Lung microvascular endothelial cell (primary cell): ENCODE data around the gene CAD. TPM values are rescaled to one million over a fixed set of nuclear protein-coding genes. Genes with fewer than 3 reads are reported as not detected.
"Not testable (repeated sequence)": the region's sequence is repeated elsewhere in the genome, so short reads cannot be mapped to it uniquely, and the experiment has no call there.

Experiments
- DNase-seq, 2 donors: peaks; one replicate each; pipeline versions ENCODE4 v3.0.0 to v3.0.0-alpha.2; 2010; ENCODE audit warnings: low read depth in 2 of 2
- total RNA-seq: library from RNA; depleted of rRNA; stranded (reverse); fragments of >200 nt; gene quantifications from 2 replicates; pipeline ENCODE4 v1.2.1, GENCODE V29; 2014

Gene CAD
- 24.0 and 29.6 TPM in 2 replicates for total RNA-seq

DNA sequence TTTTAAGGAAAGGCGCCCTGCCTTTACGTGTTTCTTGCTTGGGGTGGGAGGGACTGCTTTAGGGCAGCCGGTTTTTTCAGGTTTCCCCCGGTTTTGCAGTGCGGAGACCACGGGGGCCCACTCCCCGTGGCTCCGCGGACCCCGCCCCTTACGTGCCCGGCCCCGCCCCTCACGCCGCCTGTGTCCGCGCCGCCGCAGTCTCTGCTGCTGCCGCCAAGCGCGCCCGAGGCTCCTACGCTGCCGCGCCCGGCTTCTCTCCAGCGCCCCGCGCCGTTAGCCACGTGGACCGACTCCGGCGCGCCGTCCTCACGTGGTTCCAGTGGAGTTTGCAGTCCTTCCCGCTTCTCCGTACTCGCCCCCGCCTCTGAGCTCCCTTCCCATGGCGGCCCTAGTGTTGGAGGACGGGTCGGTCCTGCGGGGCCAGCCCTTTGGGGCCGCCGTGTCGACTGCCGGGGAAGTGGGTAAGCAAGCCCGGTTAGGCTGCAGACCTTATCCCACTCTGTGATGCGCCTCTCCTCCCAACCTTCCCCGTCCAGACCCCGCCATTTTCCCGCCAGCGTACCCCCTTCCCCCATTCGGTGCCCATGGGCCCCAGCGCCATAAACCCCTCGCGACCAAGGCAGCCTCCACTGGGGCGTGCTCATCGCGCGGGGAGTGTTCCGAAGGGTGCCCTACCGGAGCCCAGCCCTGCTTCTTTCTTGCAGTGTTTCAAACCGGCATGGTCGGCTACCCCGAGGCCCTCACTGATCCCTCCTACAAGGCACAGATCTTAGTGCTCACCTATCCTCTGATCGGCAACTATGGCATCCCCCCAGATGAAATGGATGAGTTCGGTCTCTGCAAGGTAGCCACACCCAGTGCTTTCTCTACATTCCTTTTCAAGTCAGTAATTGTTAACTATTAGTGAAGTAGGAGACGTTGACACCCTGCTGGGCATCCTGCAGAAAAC lies at the start of gene CAD:
TSS of gene CAD (plus strand) at position 197 of the 949 bp plus-strand sequence. CDS start at position 380, 183 bp downstream.
- DNase-seq, result peak; percentile 91

DNA sequence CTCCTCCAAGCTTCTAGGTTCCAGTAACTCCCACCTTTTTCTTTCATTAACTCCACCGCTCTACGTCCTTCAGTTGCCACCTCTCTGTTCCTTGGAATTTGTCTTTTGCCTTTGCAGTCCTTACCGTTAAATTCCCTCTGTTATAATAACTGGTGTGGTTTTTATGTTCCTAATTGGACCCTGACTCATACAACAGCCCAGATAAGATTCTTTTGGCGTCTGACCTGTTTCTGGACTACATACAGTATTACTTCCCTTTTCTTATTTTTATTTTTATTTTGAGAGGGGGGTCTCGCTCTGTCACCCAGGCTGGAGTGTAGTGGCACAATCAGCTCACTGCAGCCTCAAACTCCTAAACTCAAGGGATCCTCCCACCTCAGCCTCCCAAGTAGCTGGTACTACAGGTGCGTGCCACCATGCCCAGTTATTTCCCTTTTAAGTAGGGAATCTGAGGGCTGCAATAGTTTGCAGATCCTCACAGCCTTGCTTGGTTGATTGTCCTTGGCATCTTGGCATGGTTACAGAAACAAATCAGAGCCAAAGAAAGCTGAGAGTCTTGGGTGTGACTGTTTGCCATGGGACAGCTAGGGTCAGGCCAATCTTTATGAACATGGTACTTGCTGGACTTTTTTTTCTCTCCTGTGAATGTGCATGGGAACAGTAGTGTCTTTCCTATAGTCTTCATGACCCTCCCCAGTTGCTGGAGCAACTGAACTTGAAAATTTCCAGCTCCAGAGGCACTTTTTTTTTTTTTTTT lies 46.4 kb upstream of the CAD start:
- DNase-seq, result no peak

DNA sequence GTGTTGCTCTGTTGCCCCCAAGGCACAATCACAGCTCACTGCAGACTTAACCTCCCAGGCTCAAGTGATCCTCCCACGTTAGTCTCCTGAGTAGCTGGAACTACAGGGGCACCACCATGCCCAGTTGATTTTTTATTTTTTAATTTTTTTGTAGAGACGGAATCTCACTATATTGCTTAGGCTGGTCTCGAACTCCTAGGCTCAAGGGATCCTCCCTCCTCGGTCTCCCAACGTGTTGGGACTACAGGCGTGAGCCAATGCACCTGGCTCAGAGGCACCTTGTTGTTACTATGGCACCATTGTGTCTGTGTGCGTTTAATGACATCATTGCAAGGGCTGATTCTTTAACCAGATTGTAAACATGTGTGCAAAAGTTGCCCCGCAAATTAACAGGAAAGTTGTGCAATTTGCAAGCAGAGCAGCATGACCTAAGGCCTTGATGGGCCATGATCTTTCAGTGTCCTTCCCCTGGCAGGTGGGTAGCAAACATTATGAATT lies 45.8 kb upstream of the CAD start:
- peak in 1 of 2 donors; percentile 35 for DNase-seq

DNA sequence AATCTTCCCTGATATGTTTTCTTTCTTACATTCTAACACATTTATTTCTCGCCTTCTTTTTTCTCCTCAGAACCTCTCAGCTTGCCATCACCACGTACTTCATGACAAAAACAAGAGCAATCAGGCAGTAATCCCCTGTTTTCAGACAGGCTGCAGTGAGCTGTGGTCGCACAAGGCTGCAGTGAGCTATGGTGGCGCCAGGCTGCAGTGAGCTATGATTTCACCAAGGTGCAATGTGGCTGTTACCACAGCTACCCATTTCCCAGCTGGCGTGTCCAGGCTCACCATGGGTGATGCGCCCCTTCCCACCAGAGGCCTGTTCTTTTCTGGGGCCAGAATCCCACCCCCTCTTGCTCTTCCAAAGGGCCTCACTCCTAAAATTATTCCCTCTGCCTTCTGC lies 42.5 kb upstream of the CAD start:
- DNase-seq, result no peak

DNA sequence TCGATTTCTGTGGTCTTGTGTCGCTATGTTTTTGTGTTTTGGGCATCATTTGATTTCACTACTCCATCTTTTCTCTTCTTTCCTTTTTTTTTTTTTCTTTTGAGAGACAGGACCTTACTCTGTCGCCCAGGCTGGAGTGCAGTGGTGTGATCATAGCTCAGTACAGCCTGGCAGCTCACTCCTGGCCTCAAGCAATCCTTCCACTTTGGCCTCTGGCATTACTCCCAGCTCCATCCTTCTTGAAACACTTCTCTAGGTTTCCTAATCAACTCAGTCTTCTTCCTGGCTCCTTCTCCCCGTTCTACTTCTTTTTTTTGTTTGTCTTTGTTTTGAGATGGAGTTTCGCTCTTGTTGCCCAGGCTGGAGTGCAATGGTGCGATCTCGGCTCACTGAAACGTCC lies 41.8 kb upstream of the CAD start:
- DNase-seq, result no peak

DNA sequence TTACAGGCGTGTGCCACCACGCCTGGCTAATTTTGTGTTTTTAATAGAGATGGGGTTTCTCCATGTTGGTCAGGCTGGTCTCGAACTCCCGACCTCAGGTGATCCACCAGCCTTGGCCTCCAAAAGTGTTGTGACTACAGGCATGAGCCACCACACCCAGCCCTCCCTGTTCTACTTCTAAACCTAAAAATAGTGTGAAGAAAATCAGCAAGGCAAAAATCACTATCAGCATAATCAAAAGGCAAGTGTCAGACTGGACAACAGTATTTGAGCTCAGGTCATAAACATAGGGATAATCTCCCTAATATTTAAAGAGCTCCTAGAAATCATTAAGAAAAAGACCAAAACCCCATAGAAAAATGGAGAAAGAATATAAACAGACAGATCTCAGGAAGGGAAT lies 41.4 kb upstream of the CAD start:
- not testable (repeated sequence) for DNase-seq

DNA sequence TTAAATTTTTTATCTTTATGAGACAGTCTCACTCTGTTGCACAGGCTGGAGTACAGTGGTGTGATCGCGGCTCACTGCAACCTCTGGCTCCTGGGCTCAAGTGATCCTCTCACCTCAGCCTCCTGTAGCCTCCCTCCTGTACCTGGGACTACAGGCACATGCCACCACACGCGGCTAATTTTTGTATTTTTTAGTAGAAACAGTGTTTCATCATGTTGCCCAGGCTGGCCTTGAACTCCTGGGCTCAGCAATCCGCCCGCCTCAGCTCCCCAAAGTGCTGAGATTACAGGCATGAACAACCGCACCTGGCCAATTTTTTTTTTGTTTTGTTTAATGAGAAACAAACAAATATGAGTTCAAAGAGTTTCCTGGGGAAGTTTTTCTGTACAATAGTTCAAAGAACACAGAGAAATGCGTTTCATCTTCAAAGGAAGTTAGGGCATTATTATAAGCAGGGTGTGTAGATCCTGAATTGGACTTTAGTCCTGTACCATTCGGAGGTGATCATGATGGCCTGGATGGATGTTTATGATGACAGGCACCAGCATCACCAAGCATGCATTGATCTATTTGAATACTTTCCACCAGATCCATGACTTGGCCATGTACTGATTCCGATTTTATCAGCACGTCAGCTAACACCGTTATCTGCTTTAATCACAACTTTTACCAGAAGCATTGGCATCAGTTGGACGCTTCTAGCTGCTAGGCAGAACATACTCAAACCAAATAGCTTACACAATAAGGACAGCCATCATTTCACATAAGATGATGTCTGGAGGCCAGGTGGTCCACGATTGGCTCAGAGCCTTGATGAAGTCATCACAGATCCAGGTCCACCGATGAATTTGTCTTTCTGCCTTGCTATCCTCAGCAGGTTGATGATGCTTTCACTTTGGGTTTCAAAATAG lies 39.5 kb upstream of the CAD start:
- no peak for DNase-seq

DNA sequence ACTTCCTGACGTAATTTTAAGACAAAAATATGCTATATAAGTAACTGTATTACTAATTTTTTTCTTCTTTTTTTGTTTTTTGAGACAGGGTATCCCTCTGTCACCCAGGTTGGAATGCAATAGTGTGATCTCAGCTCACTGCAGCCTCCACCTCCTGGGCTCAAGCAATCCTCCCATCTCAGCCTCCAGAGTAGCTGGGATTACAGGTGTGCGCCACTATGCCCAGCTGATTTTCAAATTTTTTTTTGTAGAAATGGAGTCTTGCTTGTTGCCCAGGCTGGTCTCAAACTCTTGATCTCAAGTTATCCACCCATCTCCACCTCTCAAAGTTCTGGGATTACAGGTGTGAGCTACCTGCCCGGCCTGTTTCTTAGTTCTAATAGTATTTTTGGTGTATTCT lies 38.7 kb upstream of the CAD start:
- DNase-seq, result no peak

DNA sequence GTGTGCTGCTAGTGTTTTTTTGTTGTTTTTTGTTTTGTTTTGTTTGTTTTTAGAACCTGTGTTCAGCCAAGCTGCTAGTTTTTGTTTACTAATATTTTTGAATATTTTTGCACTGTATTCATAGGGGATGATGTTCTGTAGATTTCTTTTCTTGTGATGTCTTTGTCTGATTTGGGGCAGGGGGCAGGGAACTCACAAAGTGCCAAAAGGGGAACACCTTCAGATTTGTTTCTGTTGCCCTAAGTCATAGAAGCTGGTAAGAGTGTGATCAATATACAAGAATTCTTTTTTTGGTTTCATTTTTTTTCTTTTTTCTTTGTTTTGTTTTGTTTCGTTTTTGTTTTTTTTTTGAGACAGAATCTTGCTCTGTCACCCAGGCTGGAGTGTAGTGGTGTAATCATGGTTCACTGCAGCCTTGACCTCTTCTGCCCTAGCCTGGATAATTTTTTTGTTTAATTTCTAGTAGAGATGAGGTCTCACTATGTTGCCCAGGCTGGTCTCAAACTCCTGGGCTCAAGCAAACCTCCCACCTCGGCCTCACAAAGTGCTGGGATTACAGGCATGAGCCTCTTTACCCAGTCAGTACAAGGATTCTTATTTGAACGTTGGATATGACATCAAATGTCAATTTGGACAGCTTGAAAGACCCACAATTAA lies 37.7 kb upstream of the CAD start:
- peak in 1 of 2 donors; percentile 27 for DNase-seq

DNA sequence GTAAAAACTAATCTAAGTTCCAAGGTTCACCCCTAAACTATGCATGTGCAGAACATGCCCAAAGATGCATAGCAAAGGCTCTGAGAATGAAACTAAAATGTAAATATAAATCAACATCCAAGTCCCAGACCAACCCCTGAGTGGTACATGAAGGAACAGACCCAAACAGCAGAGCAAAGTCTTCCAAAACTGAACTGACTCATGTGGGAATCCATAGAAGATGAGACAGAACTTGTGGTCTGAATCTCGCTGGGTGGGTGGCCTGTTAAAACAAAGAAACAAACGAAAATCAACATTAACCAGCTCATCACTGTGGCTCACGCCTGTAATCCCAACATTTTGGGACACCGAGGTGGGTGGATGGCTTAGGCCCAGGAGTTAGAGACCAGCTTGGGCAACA lies 34.8 kb upstream of the CAD start:
- DNase-seq, result no peak

DNA sequence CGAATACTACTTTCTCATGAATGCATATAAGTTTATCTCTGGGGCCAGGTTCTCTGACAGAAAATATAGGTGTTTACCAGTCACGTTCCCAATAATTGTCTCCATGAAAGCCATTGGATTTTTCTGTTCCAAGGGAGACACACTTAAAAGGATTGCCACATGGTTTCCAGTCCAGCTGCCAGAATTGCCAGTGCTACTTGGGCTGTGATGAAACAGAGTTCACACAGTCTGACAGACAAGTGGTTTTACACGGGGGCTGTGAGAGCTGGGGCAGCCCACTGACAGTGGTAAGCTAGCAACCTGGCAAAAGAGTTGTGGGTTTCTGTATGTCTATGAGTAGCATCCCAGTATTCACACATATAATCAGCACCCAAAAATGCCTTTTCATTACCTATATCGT lies 33.1 kb upstream of the CAD start:
- peak in 1 of 2 donors; percentile 43 for DNase-seq

DNA sequence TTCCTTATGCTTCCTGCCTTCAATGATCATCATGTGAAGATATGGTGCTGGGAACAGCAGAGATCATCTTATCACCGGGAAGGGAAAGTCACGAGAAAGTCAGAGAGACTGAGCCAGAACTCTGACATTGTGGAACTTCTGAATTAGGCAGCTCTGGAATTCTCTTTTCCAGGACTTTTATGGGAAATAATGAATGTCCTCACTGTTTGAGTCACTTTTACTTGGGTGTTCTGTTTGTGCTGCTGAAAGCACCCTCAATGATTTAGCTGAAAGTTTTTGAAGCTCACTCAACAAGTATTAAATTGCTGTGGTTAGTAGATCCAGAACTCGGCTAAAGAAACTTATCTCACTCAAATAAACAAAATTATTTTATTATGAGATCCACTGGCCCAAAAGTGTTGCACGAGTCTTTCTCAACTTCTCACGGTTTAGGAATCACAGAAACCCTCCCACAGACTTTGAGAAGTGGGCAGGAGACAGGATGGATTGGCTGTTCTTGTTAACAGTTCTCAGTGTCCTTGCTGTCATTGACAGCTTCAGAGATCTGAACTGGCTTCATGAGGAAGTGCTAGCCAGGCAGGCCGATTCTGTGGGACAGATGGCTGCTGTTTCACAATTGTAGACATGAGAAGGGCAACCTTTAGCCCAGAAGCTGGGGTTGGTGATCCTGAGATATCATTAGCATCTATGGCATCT lies 31.7 kb upstream of the CAD start:
- DNase-seq, result peak in 1 of 2 donors; percentile 84

DNA sequence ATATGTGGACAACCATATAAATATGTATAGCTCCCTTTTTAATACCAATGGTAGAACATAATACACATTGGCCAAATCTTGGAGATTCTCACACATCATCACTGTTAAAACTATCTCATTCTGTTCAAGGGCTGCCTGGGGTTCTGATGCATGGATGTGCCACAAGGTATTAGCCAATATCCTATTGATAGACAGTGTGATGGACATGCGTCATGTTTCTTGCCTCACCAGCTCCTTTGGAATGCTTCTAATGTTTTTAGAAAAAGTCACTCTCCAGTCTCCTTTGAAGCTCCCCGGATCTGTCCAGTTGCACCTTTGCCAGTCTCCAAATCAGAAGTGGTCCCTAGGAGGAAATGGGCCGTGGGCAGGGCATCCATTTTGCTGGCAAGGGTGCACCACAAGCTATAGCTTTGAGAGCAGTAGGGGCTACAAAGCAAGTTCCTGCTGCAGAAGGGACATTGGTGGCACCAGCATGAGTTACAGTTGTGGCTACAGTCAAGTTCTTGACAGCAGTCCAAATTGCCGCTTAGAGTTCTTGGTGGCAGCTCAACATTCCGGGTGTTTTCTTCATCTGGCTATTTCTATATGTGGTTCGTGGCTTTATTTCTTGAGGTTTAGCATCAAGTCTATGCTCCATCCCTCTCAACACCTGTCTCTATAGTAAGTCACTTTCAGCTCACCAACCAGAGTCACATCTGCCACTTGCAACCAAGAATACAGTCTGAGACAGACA lies 30.4 kb upstream of the CAD start:
- DNase-seq, result no peak

DNA sequence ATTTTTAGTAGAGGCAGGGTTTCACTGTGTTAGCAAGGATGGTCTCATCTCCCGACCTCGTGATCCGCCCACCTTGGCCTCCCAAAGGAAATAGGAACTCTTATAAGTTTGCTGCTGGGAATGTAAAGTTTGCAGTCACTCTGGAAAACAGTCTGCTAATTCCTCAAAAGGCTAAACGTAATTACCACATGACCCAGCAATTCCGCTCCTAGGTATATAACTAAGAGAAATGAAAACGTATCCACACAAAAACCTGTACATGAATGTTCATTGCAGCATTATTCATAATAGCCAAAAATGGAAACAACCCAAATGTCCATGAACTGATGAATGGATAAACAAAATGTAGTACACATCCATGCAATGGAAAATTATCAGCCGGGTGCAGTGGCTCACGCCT lies 27.2 kb upstream of the CAD start:
- no peak for DNase-seq

DNA sequence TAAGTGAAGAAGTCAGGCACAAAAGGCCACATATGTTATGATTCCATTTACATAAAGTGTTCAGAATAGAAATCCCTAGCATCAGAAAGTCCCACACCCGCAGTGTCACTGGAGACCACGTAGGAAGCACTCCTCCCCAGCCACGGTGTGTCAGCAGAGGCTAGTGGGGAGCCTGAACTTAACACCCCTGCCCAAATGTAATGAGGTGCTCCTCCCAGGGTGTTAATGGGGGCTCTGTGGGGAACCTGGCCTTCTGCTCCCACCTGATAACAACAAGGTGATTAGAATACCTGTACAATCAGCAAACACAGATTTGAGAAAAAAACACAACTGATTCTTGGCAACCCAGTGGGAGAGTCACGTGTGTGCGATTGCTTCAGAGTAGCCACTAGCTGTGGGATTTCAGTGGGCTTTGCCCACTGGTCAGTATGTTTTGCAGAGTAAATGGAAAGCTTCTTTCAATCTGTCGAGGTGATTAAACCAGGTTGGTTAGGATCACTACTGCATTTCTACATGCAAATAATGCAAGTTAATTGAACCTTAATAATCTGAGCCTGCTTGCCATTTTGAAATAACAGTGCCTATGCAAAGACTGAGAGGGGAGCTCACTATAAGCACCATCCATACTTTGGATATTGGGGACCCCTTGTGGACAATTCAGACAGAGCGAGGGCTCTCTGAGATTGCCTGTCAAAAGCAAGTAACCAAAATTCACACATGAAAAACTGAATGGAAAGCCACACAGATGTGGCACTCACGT lies 25.9 kb upstream of the CAD start:
- peak; percentile 61 to 89 for DNase-seq

DNA sequence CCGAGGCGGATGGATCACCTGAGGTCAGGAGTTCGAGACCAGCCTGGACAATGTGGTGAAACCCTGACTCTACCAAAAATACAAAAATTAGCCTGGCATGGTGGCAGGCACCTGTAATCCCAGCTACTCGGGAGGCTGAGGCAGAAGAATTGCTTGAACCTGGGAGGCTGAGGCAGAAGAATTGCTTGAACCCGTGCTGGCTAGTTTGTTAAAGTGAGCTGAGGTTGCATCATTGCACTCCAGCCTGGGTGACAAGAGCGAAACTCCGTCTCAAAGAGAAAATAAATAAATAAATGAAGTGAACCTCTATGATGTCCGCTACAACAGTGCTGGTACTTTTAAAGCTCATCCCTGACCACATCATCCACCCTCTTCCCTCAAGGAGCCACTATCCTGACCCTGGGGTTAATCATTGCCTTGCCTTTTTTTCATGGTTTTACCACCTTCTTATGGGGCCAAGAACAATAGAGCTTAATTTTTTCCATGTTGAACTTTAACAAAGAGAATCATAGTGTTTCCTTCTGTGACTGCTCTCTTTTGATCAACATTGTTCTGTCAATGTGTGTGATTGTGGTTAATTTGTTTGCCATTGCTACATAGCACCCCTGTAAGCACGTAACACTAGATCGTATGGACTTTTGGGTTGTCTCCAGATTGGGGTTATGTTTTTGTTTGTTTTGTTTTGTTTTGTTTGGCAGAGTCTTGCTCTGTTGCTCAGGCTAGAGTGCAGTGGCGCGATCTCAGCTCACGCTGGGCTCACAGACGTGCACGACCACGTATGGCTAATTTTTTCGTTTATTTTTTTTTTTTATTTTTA lies 22.4 kb upstream of the CAD start:
- peak in 1 of 2 donors; percentile 62 for DNase-seq

DNA sequence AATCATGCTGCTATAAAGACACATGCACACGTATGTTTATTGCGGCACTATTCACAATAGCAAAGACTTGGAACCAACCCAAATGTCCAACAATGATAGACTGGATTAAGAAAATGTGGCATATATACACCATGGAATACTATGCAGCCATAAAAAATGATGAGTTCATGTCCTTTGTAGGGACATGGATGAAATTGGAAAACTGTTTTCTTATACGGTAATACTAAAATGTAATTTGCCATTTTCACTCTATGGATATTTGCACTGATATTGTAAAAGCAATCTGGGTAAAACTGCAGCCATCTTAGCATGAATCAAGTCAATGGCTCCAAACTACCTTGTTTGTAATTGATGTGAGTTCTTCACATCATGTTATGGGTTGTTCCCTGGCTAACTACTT lies 21.4 kb upstream of the CAD start:
- DNase-seq, result not testable (repeated sequence)

DNA sequence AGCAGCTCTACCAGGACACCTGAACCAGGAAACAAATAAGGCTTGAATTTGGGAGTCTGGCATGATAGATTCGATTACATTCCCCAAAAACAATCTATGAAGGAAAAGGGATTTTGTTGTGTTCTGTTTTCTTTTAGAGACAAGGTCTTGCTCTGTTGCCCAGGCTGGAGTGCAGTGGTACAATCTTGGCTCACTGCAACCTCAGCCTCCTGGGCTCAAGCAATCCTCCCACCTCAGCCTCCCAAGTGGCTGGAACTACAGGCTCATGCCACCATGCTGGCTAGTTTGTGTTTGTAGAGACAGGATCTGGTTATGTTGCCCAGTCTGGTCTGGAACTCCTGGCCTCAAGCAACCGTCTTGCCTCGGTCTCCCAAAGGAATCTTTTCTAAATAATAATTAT lies 19.1 kb upstream of the CAD start:
- not testable (repeated sequence) for DNase-seq
